AG09319 (cell line): ENCODE measurements around the gene GLIS1.

ENCODE experiments used
- DNase-seq: peaks from one replicate; pipeline ENCODE4 v3.0.0-alpha.2; 2010; ENCODE audit warnings: low read depth; ENCODE audit errors: extremely low read depth
- CTCF ChIP-seq: IDR thresholded peaks from 2 replicates; pipeline ENCODE4 v1.5.1; 2011; ENCODE audit warnings: low read depth, mild to moderate bottlenecking, inconsistent platforms, low read length, moderate library complexity

Gene GLIS1

GRCh38 chr1:53732409-53732808, 6.6 kb downstream of the GLIS1 start:
- DNase-seq, result no peak
- no peak for TF ChIP-seq CTCF

- no peak for TF ChIP-seq CTCF
- DNase-seq, result no peak
Measured at GRCh38 chr1:53731779-53732305, 7.1 kb downstream of the GLIS1 start.

GRCh38 chr1:53731043-53731600, 7.8 kb downstream of the GLIS1 start:
- DNase-seq, result no peak
- no peak for TF ChIP-seq CTCF

GRCh38 chr1:53730224-53730865, 8.6 kb downstream of the GLIS1 start:
- TF ChIP-seq CTCF, result no peak

GRCh38 chr1:53729456-53730223, 9.3 kb downstream of the GLIS1 start:
- no peak for DNase-seq
- no peak for TF ChIP-seq CTCF

More at GRCh38 chr1:53730224-53730865, 8.6 kb downstream of the GLIS1 start:
- no peak for DNase-seq

GRCh38 chr1:53728702-53729455, 10.1 kb downstream of the GLIS1 start:
- DNase-seq, result no peak
- no peak for TF ChIP-seq CTCF

- no peak for DNase-seq
- no peak for TF ChIP-seq CTCF
Measured at GRCh38 chr1:53728196-53728595, 10.8 kb downstream of the GLIS1 start.
